A549 (cell line): ENCODE data around the gene TTPAL. TPM values are rescaled to one million over a fixed set of nuclear protein-coding genes. Genes with fewer than 3 reads are reported as not detected.

Source experiments
- ATAC-seq, 2 experiments: fragments of 200-7000 bp in 1 of 2; fragments of >200 bp in 1 of 2; cut with Nextera tagmentation in 1 of 2; cut with Tn5 transposase in 1 of 2; 3 replicates each; pipeline versions ENCODE4 v1.8.0 to v1.9.1; 2018 to 2020; ENCODE audit warnings: mild to moderate bottlenecking in 1 of 2, moderate library complexity in 1 of 2
- CTCF ChIA-PET: fragments of 300-600 bp; sonication (Branson Sonifier 250); formaldehyde crosslinking; extraction: SDS; loops from one replicate; lab custom pipeline; 2021; ENCODE audit warnings: antibody characterized with exemption, inconsistent platforms; lab: Yijun Ruan, JAX
- POLR2A ChIA-PET: fragments of 350-600 bp; formaldehyde crosslinking; extraction: SDS; loops from one replicate; lab custom pipeline; 2021; ENCODE audit warnings: antibody characterized with exemption, inconsistent platforms; lab: Yijun Ruan, JAX
- DNase-seq, 2 experiments: peaks; one replicate each; pipeline versions ENCODE4 v3.0.0 to v3.0.0-alpha.2; 2011 to 2016; ENCODE audit warnings: low read depth in 1 of 2, low spot score in 1 of 2
- FAIRE-seq: peaks from 2 replicates; lab custom pipeline; 2011; peaks lifted over from hg19 to GRCh38; lab: Jason Lieb, UNC
- H3K27ac ChIP-seq, 2 experiments: fragments of >200 bp; sonication (Bioruptor Twin); formaldehyde crosslinking; 3 replicates each; pipeline ENCODE4 v1.5.1; 2016 to 2017
- H3K4me1 ChIP-seq: fragments of >200 bp; sonication (Bioruptor Twin); formaldehyde crosslinking; 3 replicates; pipeline ENCODE4 v1.6.1; 2016
- H3K4me2 ChIP-seq: fragments of >200 bp; sonication (Bioruptor Twin); formaldehyde crosslinking; 3 replicates; pipeline ENCODE4 v1.6.1; 2016
- H3K4me3 ChIP-seq: fragments of >200 bp; sonication (Bioruptor Twin); formaldehyde crosslinking; 3 replicates; pipeline ENCODE4 v1.5.1; 2016
- H3K9me3 ChIP-seq: fragments of >200 bp; sonication (Bioruptor Twin); formaldehyde crosslinking; 3 replicates; pipeline ENCODE4 v1.6.1; 2016
- BCL3 ChIP-seq: fragments of >200 bp; sonication (Bioruptor Twin); formaldehyde crosslinking; IDR thresholded peaks from 3 replicates; pipeline ENCODE4 v1.6.1; 2016
- CHD4 ChIP-seq: fragments of 200-600 bp; sonication (generic); IDR thresholded peaks from 2 replicates; pipeline ENCODE4 v1.6.1; 2016; ENCODE audit warnings: antibody characterized with exemption, mild to moderate bottlenecking, borderline replicate concordance
- CTCF ChIP-seq: fragments of >200 bp; sonication (Bioruptor Twin); formaldehyde crosslinking; IDR thresholded peaks from 3 replicates; pipeline ENCODE4 v1.5.1; 2016
- EHF ChIP-seq: fragments of 250-450 bp; sonication (Bioruptor Pico); IDR thresholded peaks from 2 replicates; pipeline ENCODE4 v1.5.0; 2020; ENCODE audit warnings: mild to moderate bottlenecking
- ELK1 ChIP-seq: fragments of 150-350 bp; IDR thresholded peaks from 2 replicates; pipeline ENCODE4 v1.6.1; 2014; ENCODE audit warnings: low read depth, mild to moderate bottlenecking, low read length
- EP300 ChIP-seq, 2 experiments: fragments of >200 bp; sonication (Bioruptor Twin); formaldehyde crosslinking; IDR thresholded peaks; 2 replicates in 1 of 2; 3 replicates in 1 of 2; pipeline ENCODE4 v1.6.1; 2016 to 2017
- FOSB ChIP-seq: fragments of 250-450 bp; sonication (Bioruptor Pico); IDR thresholded peaks from 2 replicates; pipeline ENCODE4 v1.5.0; 2020; ENCODE audit warnings: mild to moderate bottlenecking, moderate library complexity
- FOXS1 ChIP-seq: fragments of 250-450 bp; sonication (Bioruptor Pico); IDR thresholded peaks from 2 replicates; pipeline ENCODE4 v1.5.0; 2020; ENCODE audit warnings: mild to moderate bottlenecking, moderate library complexity
- GATA3 ChIP-seq: IDR thresholded peaks from 2 replicates; pipeline ENCODE4 v1.6.1; 2012; ENCODE audit warnings: borderline replicate concordance
- HDAC2 ChIP-seq: fragments of 200-600 bp; sonication (generic); IDR thresholded peaks from 2 replicates; pipeline ENCODE4 v1.6.1; 2016
- HES2 ChIP-seq: fragments of >200 bp; sonication (Bioruptor Twin); formaldehyde crosslinking; IDR thresholded peaks from 2 replicates; pipeline ENCODE4 v1.6.1; 2016
- HOXB5 ChIP-seq: fragments of 250-450 bp; sonication (Bioruptor Pico); IDR thresholded peaks from 2 replicates; pipeline ENCODE4 v1.5.0; 2020; ENCODE audit warnings: mild to moderate bottlenecking, moderate library complexity
- JUN ChIP-seq, 2 experiments: fragments of >200 bp; sonication (Bioruptor Twin); formaldehyde crosslinking; IDR thresholded peaks; 2 replicates in 1 of 2; 3 replicates in 1 of 2; pipeline ENCODE4 v1.6.1; 2016 to 2017
- KDM1A ChIP-seq: fragments of 200-600 bp; sonication (generic); IDR thresholded peaks from 2 replicates; pipeline ENCODE4 v1.6.1; 2016; ENCODE audit warnings: low read depth, mild to moderate bottlenecking
- MAFK ChIP-seq: fragments of 450-650 bp; IDR thresholded peaks from 2 replicates; pipeline ENCODE4 v1.6.1; 2014; ENCODE audit not compliant: partially characterized antibody
- MAZ ChIP-seq: fragments of 150-350 bp; IDR thresholded peaks from 2 replicates; pipeline ENCODE4 v1.6.1; 2014; ENCODE audit warnings: antibody characterized with exemption, low read depth, low read length, borderline replicate concordance
- NR3C1 ChIP-seq: fragments of >200 bp; sonication (Bioruptor Twin); formaldehyde crosslinking; IDR thresholded peaks from 3 replicates; pipeline ENCODE4 v1.6.1; 2017
- PBX3 ChIP-seq: IDR thresholded peaks from 2 replicates; pipeline ENCODE4 v1.6.1; 2012
- PHF8 ChIP-seq: fragments of 200-600 bp; sonication (generic); IDR thresholded peaks from 2 replicates; pipeline ENCODE4 v1.6.1; 2016; ENCODE audit warnings: low read depth, mild to moderate bottlenecking, antibody characterized with exemption, moderate library complexity, borderline replicate concordance
- REST ChIP-seq: fragments of 200-600 bp; sonication (generic); IDR thresholded peaks from 2 replicates; pipeline ENCODE4 v1.6.1; 2016; ENCODE audit warnings: antibody characterized with exemption, mild to moderate bottlenecking, moderate library complexity
- RNF2 ChIP-seq: fragments of 200-600 bp; sonication (generic); IDR thresholded peaks from 2 replicates; pipeline ENCODE4 v1.6.1; 2016; ENCODE audit warnings: low read depth, mild to moderate bottlenecking, antibody characterized with exemption, moderate library complexity, borderline replicate concordance
- ZFP36 ChIP-seq: fragments of 450-650 bp; IDR thresholded peaks from 2 replicates; pipeline ENCODE4 v1.6.1; 2014; ENCODE audit warnings: borderline replicate concordance; ENCODE audit not compliant: partially characterized antibody
- ZNF302 ChIP-seq: fragments of 250-450 bp; sonication (Bioruptor Pico); IDR thresholded peaks from 2 replicates; pipeline ENCODE4 v1.9.0; 2021; ENCODE audit warnings: inconsistent platforms, mild to moderate bottlenecking, moderate library complexity
- WGBS: methylation state at CpG from one replicate; pipeline ENCODE4 v1.1.6; 2017; ENCODE audit errors: missing lambda C conversion rate; 5-methylcytosine and 5-hydroxymethylcytosine counted together
- polyA plus RNA-seq, 4 experiments: library from polyadenylated mRNA; depleted of rRNA in 3 of 4; stranded (reverse); fragments of >200 nt; fragmentation: RNase III in 1 of 4; extraction: RNeasy Plus Mini Kit Qiagen cat#74134 plus additional on column Dnase treatment in 1 of 4; gene quantifications; 2 replicates in 3 of 4; 3 replicates in 1 of 4; pipeline ENCODE4 v1.2.3, GENCODE V29; 2011 to 2017

Gene TTPAL
- polyA plus RNA-seq, 2 of the 4 experiments (the other 2 are of a cell fraction) = 9.1 to 9.2 TPM

GRCh38 chr20:44533928-44534327, 58.3 kb downstream of the TTPAL start (continued):
- TF ChIP-seq EP300 (IDR thresholded peaks at IDR 0.05) (no peak), HES2 (no peak)

GRCh38 chr20:44536175-44536574, 60.5 kb downstream of the TTPAL start:
- DNase-seq (no peak), ATAC-seq (no peak), FAIRE-seq (no peak)
- TF ChIP-seq CHD4 = no peak
- TF ChIP-seq KDM1A = no peak
- TF ChIP-seq FOSB = no peak
- no peak for TF ChIP-seq PHF8
- no peak for TF ChIP-seq FOXS1 (CRISPR knock-in tag)
- WGBS = 90% methylated on average over 3 of the region's 3 CpGs
- peaks cover 16% of the 10 kb centered on the region; the same call in 2 of the 3 replicates for H3K4me1 ChIP-seq
- H3K4me3 ChIP-seq = no peak overlapping the region
- no peak overlapping the region for H3K4me2 ChIP-seq
- CTCF ChIA-PET = interaction anchor here (1.0 to 5.7 kb wide), 2 partner anchors 61 to 74 kb away, joined by 4 to 35 read pairs; partner anchors contain the start of gene TTPAL
- H3K27ac ChIP-seq = no peak overlapping the region
- no peaks in the 10 kb centered on the region for H3K9me3 ChIP-seq
- POLR2A ChIA-PET = no interaction called here

- Histone ChIP-seq H3K9me3 (no peaks in the 10 kb centered on the region), H3K27ac (no peak overlapping the region), H3K4me3 (no peak overlapping the region), H3K4me1 (peaks cover 8% of the 10 kb centered on the region; the same call in 2 of the 3 replicates), H3K4me2 (no peak overlapping the region)
- no peak for FAIRE-seq
- ATAC-seq = no peak; a peak in 1 of 6 replicates
- TF ChIP-seq HES2 (no peak), GATA3 (no peak), PHF8 (no peak), NR3C1 (no peak), MAFK (no peak), ZNF302 (CRISPR knock-in tag) (no peak), CTCF (no peak), REST (no peak)
- no peak for DNase-seq
- CTCF ChIA-PET = interaction anchor here (1.1 to 1.7 kb wide), 7 partner anchors 11 to 150 kb away, joined by 3 to 7 read pairs (median 4); no protein-coding TSS in a partner anchor
- WGBS = 90% methylated on average over 1 of the region's 1 CpG
- POLR2A ChIA-PET = interaction anchor here (1.0 kb wide), 1 partner anchor 71 kb away, joined by 3 read pairs; no protein-coding TSS in a partner anchor
Measured at GRCh38 chr20:44537993-44538392, 62.3 kb downstream of the TTPAL start.

GRCh38 chr20:44540834-44541233, 65.2 kb downstream of the TTPAL start:
- POLR2A ChIA-PET = no interaction called here
- Histone ChIP-seq H3K4me1 (no peaks in the 10 kb centered on the region), H3K4me3 (no peak overlapping the region), H3K9me3 (no peaks in the 10 kb centered on the region), H3K4me2 (no peak overlapping the region), H3K27ac (no peak overlapping the region)
- ATAC-seq (no peak), FAIRE-seq (no peak), DNase-seq (no peak)
- TF ChIP-seq ELK1 = no peak
- no peak for TF ChIP-seq BCL3
- no peak for TF ChIP-seq HOXB5
- no peak for TF ChIP-seq HDAC2
- no peak for TF ChIP-seq ZFP36
- TF ChIP-seq MAZ = no peak
- no peak for TF ChIP-seq PBX3
- no peak for TF ChIP-seq RNF2
- TF ChIP-seq EHF (CRISPR knock-in tag) = no peak
- no peak for TF ChIP-seq JUN (IDR thresholded peaks at IDR 0.05)
- CTCF ChIA-PET = interaction anchor here (0.6 to 1.3 kb wide), 2 partner anchors 14 to 70 kb away, joined by 4 to 5 read pairs; no protein-coding TSS in a partner anchor
- WGBS = 87% methylated on average over 6 of the region's 6 CpGs
